Measurements from ENCODE around the gene NCBP3. TPM values are rescaled to one million over a fixed set of nuclear protein-coding genes. Genes with fewer than 3 reads are reported as not detected.
A peak's percentile ranks its signal among the peaks of the same experiment; 100 is the strongest.
"Not testable (repeated sequence)": the region's sequence is repeated elsewhere in the genome, so short reads cannot be mapped to it uniquely, and the experiment has no call there.

NCBP3 gene
- polyA plus RNA-seq, 3 donors, result 62.9 to 78.9 (median 74.9) TPM

DNA sequence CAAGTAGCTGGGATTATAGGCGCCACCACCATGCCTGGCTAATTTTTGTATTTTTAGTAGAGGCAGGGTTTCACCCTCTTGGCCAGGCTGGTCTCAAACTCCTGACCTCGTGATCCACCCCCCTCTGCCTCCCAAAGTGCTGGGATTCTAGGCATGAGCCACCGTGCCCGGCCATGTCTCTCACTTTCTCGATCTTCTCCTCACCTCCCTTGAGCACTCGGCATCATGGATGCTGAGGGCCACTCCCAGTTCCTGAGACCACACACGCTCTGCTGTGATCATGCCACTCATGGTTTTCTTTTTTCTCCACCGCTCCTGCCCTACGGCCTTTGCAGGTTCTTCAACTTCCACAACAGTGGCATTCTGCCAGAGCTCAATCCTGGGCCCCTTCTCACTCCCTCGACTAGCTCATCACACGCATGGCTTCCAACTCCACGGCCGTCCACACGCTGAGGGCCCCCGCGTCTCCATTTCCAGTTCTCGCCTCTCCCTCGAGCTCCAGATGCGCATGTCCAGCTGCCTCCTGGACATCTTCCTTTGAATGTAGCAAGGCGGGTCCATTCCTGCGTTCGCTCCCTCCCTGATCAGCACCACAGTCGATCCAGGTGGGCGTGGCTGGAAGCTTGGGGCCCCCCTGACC lies 5.5 kb upstream of the NCBP3 start:
- DNase-seq (ENCODE audit: low read depth in 3 of 3, low spot score in 2 of 3), result no peak

DNA sequence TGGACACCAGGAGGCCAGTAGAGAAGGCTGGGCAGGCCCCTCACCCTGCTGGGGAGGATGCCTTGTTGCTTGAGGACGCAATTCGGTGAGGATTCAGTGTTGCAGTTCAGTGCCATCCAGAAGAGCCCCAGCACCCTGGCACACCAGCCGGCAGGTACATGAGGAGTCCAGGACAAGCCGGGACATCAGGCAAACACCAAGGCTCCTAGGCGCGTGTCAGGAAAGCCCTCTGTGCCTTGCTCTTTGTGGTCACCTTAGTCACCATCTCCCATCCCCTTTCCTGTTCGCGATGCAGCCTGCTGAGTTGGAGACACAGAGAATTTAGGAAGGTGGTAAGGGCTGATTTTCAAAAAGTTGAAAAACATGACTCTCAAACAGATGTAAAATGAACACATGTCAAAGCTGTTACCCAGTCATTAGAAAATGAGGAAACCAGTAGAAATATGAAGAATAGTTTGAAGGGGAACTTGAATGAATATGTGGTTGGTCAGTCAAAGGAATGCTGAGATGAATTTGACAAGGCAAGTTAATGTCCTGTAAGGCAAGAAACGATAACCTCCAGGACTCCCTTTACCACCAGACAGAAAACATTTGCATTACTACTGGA lies 2.3 kb upstream of the NCBP3 start:
- DNase-seq (ENCODE audit: low read depth in 3 of 3, low spot score in 2 of 3), result no peak

DNA sequence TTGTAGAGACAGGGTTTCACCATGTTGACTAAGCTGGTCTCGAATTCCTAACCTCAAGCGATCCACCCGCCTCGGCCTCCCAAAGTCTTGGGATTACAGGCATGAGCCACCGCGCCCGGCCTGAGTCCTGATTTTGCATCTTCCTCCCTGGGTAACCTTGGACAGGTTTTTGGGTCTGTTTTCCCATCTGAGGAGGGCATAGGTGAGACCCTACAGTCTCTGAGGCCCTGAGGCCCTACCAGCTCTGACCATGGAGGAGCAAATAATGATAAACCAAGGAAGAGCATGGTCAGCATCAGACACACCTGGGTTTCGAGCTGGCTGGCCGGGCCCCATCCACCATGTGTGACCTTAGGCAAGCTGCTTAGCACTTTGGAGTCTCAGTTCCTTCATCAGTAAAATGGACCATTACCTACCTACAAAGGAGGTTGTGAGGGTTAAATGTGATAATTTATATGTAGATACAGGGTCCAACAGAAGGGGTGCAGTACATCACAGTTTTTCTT lies 1.2 kb upstream of the NCBP3 start:
- DNase-seq (ENCODE audit: low read depth in 3 of 3, low spot score in 2 of 3), result no peak

DNA sequence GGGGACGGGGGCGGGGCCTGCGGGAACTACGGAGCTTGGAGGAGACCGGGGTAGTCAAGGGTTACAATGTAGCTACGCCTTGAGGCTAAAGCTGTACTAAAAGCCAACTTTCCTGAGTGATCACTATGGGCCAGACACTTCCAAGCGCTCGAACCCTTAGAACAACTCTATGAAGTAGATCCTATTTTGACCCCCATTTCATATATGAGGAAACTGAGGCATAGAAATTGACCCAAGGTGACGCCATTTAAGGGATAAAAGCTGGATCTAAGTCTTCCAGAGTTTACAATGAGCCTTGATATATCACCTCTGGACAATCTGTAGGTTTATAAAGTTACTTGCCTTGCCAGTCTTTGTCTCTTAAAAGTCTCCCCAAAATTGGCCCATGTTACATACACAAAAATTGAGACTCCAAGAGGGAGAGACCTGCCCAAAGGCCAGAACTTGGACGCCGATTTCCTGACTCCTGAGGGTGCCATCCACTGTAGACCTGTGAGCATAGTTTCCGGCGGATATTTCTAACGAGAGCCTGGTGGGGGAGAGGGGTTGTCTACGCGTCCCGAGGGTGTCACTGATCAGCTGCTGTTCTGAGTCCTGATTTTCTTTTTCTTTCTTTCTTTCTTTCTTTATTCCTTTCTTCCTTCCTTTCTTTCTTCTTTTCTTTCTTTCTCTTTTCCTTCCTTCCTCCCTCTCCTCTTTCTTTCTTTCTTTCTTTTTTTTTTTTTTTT lies 555 bp upstream of the NCBP3 start:
- no peak for DNase-seq (ENCODE audit: low read depth in 3 of 3, low spot score in 2 of 3)

DNA sequence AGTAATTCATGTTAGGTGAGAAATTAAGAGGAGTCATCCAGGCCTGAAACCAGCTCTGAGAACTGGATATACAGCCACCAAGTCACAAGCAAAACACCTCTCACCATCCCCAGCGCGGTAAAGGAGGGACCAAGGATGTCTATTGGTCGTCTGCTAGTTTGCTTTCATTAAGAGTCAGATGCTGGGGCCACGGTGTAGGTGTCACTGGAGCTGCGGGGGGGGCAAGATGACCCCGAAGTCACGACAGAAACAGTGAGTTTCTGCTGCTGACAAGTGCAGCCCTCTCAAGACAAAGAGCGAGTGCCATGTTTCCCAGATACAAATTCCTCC lies 790 bp downstream of the NCBP3 start:
- peak in 1 of 3 donors; percentile 1 for DNase-seq (ENCODE audit: low read depth in 3 of 3, low spot score in 2 of 3)

DNA sequence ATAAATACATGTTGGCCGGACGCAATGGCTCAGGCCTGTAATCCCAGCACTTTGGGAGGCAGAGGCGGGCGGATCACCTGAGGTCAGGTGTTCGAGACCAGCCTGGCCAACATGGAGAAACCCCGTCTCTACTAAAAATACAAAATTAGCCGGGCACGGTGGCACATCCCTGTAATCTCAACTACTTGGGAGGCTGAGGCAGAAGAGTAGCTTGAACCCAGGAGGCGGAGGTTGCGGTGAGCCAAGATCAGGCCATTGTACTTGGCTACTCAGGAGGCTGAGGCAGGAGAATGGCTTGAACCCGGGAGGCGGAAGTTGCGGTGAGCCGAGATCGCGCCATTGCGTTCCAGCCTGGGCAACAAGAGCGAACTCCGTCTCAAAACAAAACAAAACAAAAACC lies 1.5 kb downstream of the NCBP3 start:
- DNase-seq (ENCODE audit: low read depth in 3 of 3, low spot score in 2 of 3), result not testable (repeated sequence)

DNA sequence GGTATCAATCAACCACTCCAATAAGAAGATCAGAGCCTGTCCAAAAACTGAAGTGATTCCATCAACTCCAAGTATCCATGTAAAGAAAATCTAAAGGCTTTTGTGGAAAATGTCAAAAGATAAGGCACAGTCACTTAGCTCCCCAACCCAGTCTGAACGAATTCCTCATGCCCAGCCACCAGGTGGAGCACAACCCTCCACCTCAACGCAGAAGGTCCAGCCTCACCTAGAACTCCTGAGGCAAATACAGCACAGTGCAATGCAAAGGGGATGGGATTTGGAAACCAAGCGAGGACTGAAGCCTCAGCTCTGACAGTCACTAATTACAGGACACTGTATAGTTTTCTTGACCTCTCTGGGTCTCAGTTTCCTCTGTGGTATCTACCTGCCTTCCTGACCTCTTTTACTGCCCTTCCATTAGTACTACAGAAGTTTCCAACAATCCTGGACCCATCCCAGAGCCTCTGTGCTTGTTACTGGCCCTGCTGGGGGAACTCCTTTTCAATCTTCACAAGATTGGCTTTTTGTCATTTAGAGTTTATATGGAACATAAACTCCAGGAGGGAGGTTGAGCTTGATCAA lies 2.0 kb downstream of the NCBP3 start:
- no peak for DNase-seq (ENCODE audit: low read depth in 3 of 3, low spot score in 2 of 3)

DNA sequence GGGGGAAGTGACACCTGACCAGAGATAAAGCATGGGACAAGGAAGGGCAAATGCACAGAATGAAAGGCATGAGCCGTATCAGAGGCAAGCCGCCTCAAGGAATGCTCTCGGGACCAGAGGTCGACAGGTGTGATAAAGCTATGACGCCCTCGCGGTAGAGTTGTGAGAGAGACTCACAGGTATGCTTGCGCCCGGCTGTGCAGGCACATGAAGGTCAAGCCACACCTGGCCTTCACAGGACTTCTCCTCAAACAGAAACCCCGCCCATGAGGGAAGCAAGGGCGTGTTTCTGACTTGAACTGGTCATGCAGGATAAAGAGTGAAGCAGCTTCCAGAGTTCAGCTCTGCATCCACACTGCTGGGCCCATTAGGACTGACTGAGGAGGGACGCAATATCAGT lies 7.8 kb downstream of the NCBP3 start:
- no peak for DNase-seq (ENCODE audit: low read depth in 3 of 3, low spot score in 2 of 3)

DNA sequence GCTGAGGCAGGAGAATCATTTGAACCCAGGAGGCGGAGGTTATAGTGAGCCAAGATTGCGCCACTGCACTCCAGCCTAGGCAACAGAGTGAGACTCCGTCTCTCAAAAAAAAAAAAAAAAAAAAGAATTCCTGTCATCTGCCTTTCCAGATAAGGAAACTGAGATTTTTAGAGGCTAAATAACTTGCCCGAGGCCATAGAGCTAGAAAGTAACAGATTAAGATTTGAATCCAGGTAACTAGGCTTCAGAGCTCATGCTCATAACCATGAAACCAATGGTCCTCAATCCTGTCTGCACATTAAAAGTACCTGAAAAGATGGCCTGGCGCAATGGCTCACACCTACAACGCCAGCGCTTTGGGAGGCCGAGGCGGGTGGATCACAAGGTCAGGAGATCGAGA lies 9.5 kb downstream of the NCBP3 start:
- no peak for DNase-seq (ENCODE audit: low read depth in 3 of 3, low spot score in 2 of 3)

DNA sequence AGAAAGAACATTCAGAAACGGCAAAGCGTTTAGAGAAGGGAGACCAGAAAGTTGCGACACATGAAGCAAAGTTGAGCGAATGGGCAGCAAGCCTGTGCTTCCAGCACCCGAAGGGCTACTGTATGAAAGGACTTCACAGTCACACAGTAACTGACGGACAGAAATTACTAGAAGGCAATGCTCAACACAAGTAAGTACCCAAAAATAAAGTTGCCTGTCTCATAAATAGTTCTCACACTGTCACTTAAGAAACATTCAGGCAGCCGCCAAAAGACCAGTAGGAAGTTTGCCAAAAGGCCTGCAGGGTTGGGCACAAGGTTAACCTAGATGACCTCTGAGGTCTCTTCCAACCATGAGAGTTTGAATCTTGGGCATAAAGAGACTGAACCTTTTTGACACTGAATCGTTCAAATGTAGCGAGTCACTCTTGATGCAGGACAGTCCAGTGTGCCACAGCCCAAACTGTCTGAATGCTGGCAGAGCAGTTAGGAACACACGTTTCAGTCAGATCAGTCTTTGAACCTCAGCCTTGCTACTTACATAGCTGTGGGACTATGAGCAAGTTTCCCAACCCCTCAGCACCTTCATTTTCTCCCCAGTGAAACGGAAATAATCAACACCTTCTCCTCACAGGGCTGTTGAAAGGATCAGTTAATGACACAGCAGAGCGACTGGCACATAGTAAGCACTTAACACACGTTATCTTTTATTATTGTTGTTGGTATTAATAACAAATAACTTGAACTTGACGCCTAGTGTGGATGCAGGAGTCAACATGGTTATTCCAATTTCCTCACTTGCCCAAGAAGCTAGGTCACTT lies 10.4 kb downstream of the NCBP3 start:
- DNase-seq (ENCODE audit: low read depth in 3 of 3, low spot score in 2 of 3), result no peak

DNA sequence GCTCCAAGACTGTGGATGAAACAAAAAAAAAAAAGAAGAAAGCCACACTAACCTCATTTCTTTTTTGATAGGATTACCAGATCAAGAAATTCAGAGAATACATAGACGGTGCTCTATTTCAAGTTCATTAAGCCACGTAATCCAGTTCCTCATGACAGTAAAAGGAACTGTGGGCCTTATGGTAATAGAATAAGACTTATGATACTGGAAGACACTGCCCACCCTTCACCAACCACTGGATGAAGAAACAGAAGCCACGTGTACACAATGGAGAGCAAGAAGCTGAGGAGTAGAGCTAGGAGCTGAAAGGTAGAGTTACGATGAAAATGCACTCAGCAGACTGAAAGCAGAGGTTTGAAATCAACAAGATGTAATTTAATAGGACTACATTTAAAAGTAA lies 11.2 kb downstream of the NCBP3 start:
- DNase-seq (ENCODE audit: low read depth in 3 of 3, low spot score in 2 of 3), result no peak

DNA sequence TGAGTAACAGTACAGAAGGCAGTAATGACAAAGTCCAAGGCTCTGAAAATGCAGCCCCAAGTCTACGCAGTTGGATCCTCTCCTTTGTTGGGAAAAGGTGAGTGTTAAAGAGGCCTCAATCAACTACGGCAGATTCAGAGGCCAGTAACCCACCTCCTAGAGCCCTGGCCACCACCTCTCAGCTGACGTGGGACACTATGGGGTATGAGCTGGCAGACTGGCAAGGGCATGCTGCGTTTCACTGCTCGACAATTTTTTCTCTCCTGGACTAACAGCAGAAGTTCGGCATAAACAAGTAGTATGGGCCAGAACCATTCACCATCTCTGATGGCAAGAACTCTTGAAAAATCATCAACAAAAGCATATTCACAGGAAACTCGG lies 17.2 kb downstream of the NCBP3 start:
- no peak for DNase-seq (ENCODE audit: low read depth in 3 of 3, low spot score in 2 of 3)

DNA sequence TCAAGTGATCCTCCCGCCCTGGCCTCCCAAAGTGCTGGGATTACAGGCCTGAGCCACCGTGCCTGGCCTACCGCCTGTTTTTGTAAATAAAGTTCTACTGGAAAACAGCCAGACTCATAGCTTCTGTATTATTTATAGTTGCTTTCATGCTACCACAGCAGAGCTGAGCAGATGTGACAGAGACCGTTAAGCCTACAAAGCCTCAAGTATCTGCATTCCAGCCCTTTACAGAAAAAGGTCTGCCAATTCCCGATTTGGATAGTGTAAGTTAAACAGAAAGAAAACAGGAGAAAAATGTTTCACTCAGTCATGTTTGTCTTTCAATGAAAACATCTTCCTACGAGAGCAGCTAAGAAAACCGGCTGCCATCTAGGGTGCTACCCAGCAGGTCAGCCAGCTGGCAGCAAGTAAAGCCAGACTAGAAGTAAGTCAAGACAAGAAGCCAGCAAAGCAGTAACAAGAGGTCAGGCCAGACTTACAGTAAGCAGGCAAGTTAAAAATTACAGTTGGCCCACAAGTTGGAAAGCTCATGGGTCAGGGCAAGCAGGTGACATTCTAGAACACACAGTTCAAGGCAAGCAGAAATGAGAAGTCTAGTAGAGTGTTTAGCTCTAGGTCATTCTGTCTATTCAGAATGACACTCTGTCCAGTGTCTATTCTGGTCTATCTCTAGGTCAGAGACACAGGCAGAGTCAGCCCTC lies 17.7 kb downstream of the NCBP3 start:
- no peak for DNase-seq (ENCODE audit: low read depth in 3 of 3, low spot score in 2 of 3)

DNA sequence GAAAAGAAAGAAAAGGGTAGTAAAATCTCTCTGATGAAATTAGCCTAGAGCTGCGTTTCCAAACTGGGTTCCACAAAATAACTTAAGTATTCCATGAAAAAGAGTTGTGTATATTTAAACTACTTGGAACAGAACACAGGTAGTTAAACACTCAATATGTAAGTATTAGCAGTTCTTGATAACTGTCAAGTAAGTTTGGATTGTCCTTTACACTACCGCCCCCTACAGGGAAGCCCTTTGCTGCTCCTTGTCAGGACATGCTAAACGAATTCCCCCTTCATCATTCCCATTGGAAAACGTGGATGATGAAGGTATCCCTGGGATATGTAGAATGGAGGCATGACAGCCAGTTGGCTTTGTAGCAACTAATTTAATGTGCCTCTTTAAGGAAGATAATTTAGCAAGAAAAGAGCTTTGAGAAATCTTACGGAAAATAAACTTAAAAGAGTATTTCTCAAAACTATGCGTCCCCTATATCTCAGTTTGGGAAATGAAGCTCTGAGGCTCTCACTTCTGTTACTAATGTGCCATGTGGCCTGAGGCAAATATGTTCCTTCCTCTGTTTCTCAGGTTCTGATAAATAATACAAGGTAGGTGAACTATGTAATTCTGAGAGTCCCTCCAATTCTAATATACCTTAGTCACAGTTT lies 18.8 kb downstream of the NCBP3 start:
- DNase-seq (ENCODE audit: low read depth in 3 of 3, low spot score in 2 of 3), result no peak

DNA sequence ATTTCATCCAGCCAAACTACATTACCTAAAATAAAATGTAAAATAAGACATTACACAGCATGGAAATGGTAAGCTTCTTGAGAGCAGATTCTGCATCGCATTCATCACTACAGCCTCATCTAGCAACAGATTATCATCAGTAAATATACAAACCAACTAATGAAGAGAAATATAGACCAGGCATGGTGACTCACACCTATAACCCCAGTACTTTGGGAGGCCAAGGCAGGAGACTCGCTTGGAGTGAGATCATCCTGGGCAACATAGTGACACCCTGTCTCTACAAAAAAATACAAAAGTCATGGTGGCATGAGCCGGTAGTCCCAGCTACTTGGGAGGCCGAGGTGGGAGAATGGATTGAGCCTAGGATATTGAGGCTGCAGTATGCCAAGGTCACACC lies 19.9 kb downstream of the NCBP3 start:
- DNase-seq (ENCODE audit: low read depth in 3 of 3, low spot score in 2 of 3), result no peak

DNA sequence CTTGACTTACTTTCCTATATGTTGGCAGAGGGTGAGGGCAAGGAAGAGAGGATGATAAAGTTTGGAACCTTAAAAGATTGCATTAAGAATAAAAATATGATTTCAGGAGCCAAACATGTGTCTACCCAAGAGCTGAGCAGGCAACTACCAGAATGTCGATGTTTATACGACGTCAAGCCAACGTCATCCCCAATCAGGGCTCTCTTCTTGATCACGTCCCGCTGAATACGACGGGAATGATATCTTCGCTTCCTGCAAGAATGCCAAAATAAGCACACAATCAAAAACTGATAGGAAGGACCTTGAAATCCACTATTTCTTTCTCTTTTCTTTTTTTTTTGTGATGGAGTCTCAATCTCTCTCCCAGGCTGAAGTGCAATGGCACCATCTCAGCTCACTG lies 24.9 kb downstream of the NCBP3 start:
- no peak for DNase-seq (ENCODE audit: low read depth in 3 of 3, low spot score in 2 of 3)

DNA sequence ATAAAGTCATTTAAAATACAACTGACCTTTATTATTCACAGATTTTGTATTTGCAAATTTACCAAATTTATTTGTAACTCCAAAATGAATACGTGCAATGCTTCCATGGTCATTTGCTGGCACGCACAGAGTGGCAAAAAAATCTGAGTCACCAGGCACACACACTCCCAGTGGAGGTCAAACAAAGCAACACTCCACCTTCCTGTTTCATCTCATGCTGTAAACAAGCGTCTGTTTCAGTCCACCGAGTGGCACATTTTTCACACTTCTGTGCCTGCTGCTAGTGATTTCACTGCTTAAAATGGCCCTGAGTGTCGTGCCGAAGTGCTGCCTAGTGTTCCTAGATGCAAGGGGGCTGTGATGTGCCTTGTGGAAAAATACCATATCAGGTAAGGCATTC lies 27.3 kb downstream of the NCBP3 start:
- DNase-seq (ENCODE audit: low read depth in 3 of 3, low spot score in 2 of 3), result no peak

DNA sequence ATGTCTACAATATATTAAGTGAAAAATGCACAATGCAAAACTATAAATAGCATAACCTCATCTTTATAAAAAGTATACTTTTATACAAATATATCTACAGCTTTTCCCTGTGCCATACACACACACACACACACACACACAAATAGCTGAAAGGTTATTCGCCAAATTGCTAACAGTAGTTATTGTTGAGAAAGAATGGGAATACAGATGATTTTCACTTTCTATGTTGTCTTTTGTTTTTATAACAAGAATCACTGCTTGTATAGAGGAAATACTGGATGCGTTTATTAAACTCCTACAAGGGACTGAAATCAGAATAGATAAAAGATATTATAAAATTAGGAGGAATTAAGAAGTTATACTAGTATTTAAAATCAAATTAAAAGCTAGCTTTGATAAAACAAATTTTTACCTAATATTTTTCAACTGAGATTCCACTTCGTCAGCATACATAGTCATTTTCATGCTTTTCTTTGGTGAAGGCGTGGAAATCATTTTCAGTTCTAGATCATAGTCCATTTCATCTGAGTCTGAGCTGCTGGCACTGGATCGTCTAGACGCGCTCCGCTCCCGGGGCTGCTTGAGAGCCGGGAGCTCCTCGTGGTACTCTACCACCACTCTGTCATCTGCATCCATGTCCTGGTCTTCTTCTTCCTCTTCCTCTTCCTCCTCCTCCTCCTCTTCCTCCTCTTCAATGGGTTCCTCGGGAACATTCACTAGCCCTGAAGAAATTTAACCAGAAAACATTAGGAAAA lies 28.0 kb downstream of the NCBP3 start:
- DNase-seq (ENCODE audit: low read depth in 3 of 3, low spot score in 2 of 3), result no peak

DNA sequence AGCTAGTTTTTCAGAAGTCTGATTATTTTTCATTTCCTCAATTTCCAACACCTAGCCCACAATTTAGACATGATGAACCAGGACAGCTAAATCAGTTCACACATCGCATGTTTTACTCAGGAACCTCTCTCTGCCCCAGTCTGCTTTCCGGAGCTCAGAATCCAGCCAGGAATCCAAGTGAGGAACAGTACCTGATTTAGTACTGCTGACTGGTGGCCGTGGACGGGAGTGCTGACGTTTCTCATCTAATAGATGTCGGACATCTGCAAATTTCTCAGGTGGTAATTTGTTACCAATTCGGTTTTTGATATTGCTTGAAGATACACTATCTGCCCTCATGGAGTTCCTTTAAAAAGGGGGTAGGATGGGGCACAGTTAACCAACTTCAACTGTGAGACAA lies 30.1 kb downstream of the NCBP3 start:
- DNase-seq (ENCODE audit: low read depth in 3 of 3, low spot score in 2 of 3), result no peak
